GM23338 (cell line): ENCODE data around the gene MALSU1.

ENCODE experiments used
- CREB1 ChIP-seq: fragments of 250-450 bp; sonication (Bioruptor Pico); IDR thresholded peaks from 2 replicates; pipeline ENCODE4 v1.5.0; 2020; ENCODE audit warnings: low read depth, mild to moderate bottlenecking, moderate library complexity
- EZH2 ChIP-seq: fragments of 200-600 bp; sonication (generic); IDR thresholded peaks from one replicate; pipeline ENCODE4 v1.8.0; 2017; ENCODE audit warnings: antibody characterized with exemption, mild to moderate bottlenecking, low read depth; ENCODE audit not compliant: unreplicated experiment
- EZH2phosphoT487 ChIP-seq: fragments of 200-600 bp; sonication (generic); IDR thresholded peaks from one replicate; pipeline ENCODE4 v1.8.1; 2018; ENCODE audit warnings: antibody characterized with exemption; ENCODE audit not compliant: unreplicated experiment
- POLR2AphosphoS5 ChIP-seq: IDR thresholded peaks from 2 replicates; pipeline ENCODE4 v1.6.1; 2016; ENCODE audit warnings: antibody characterized with exemption, low read depth
- STAT1 ChIP-seq: IDR thresholded peaks from one replicate; pipeline ENCODE4 v1.6.1; 2016; ENCODE audit warnings: antibody characterized with exemption; ENCODE audit not compliant: unreplicated experiment
- TF ChIP-seq, protein P1 (sequence below), 2 experiments: fragments of 200-600 bp in 1 of 2; sonication (generic) in 1 of 2; conservative IDR thresholded peaks; 2 replicates each; pipeline versions ENCODE4 v1.5.1 to v1.6.1; 2016 to 2017; ENCODE audit warnings: antibody characterized with exemption in 2 of 2, low read depth in 2 of 2, mild to moderate bottlenecking in 2 of 2, moderate library complexity in 1 of 2
- TF ChIP-seq, protein P2 (sequence below): IDR thresholded peaks from one replicate; pipeline ENCODE4 v1.6.1; 2018; ENCODE audit warnings: antibody characterized with exemption; ENCODE audit not compliant: unreplicated experiment
- TF ChIP-seq, protein P3 (sequence below): IDR thresholded peaks from 2 replicates; pipeline ENCODE4 v1.6.1; 2016; ENCODE audit warnings: antibody characterized with exemption

DNA sequence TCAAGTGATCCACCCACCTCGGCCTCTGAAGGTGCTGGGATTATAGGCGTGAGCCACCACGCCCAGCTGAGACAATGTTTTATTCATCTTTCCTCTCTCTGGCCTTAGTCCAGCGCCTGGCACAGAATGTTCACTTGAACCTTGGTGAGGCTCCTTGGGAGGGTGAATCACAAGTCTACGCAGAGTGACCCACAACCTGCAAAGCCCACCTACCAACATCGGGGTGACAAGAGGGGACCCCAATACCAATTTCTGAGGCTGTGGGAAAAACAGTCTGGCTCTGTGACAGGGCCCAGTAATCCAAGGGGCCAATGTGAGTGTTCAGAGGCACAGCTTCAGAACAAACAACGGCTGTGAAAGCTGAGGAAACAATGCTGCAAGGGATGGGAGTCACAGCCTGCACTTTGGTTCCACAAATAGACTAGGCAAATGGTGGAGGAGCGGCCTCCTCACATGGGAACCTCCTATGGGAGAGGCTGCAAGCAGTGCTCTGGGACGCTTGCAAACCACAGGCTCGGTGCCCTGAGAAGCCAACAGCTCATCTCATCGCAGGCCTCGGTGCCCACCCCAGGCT is 5.6 kb upstream of the MALSU1 start:
- no peak for TF ChIP-seq EZH2
- TF ChIP-seq, protein P1, sequence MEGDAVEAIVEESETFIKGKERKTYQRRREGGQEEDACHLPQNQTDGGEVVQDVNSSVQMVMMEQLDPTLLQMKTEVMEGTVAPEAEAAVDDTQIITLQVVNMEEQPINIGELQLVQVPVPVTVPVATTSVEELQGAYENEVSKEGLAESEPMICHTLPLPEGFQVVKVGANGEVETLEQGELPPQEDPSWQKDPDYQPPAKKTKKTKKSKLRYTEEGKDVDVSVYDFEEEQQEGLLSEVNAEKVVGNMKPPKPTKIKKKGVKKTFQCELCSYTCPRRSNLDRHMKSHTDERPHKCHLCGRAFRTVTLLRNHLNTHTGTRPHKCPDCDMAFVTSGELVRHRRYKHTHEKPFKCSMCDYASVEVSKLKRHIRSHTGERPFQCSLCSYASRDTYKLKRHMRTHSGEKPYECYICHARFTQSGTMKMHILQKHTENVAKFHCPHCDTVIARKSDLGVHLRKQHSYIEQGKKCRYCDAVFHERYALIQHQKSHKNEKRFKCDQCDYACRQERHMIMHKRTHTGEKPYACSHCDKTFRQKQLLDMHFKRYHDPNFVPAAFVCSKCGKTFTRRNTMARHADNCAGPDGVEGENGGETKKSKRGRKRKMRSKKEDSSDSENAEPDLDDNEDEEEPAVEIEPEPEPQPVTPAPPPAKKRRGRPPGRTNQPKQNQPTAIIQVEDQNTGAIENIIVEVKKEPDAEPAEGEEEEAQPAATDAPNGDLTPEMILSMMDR (conservative IDR thresholded peaks at IDR 0.05; ENCODE audit: low read depth in 2 of 2): no peak
- TF ChIP-seq, protein P2, sequence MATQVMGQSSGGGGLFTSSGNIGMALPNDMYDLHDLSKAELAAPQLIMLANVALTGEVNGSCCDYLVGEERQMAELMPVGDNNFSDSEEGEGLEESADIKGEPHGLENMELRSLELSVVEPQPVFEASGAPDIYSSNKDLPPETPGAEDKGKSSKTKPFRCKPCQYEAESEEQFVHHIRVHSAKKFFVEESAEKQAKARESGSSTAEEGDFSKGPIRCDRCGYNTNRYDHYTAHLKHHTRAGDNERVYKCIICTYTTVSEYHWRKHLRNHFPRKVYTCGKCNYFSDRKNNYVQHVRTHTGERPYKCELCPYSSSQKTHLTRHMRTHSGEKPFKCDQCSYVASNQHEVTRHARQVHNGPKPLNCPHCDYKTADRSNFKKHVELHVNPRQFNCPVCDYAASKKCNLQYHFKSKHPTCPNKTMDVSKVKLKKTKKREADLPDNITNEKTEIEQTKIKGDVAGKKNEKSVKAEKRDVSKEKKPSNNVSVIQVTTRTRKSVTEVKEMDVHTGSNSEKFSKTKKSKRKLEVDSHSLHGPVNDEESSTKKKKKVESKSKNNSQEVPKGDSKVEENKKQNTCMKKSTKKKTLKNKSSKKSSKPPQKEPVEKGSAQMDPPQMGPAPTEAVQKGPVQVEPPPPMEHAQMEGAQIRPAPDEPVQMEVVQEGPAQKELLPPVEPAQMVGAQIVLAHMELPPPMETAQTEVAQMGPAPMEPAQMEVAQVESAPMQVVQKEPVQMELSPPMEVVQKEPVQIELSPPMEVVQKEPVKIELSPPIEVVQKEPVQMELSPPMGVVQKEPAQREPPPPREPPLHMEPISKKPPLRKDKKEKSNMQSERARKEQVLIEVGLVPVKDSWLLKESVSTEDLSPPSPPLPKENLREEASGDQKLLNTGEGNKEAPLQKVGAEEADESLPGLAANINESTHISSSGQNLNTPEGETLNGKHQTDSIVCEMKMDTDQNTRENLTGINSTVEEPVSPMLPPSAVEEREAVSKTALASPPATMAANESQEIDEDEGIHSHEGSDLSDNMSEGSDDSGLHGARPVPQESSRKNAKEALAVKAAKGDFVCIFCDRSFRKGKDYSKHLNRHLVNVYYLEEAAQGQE: no peak
- no peak for TF ChIP-seq POLR2AphosphoS5
- no peak for TF ChIP-seq CREB1
- no peak for TF ChIP-seq EZH2phosphoT487
- no peak for TF ChIP-seq STAT1
- TF ChIP-seq, protein P3, sequence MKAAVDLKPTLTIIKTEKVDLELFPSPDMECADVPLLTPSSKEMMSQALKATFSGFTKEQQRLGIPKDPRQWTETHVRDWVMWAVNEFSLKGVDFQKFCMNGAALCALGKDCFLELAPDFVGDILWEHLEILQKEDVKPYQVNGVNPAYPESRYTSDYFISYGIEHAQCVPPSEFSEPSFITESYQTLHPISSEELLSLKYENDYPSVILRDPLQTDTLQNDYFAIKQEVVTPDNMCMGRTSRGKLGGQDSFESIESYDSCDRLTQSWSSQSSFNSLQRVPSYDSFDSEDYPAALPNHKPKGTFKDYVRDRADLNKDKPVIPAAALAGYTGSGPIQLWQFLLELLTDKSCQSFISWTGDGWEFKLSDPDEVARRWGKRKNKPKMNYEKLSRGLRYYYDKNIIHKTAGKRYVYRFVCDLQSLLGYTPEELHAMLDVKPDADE: no peak
